Neural cell (in vitro differentiated cells): ENCODE results near the gene VGF. TPM values are rescaled to one million over a fixed set of nuclear protein-coding genes. Genes with fewer than 3 reads are reported as not detected.

ENCODE experiments used
- H2AFZ ChIP-seq: fragments of 200-600, 300-800 bp; sonication (generic), shearing (Covaris generic); 2 replicates; pipeline ENCODE4 v1.6.0; 2014; ENCODE audit warnings: low read depth, mild to moderate bottlenecking, antibody characterized with exemption, low read length, moderate library complexity
- H3F3A ChIP-seq: fragments of 200-600 bp; shearing (Covaris generic); 2 replicates; pipeline ENCODE4 v1.6.1; 2016; ENCODE audit warnings: mild to moderate bottlenecking, moderate library complexity, mixed read lengths, antibody characterized with exemption, low read length; ENCODE audit not compliant: insufficient read depth, poor library complexity, severe bottlenecking
- H3K27ac ChIP-seq: fragments of 200-600, 300-800 bp; sonication (generic), shearing (Covaris generic); 2 replicates; pipeline ENCODE4 v1.5.1; 2014; ENCODE audit warnings: mild to moderate bottlenecking, low read length, moderate library complexity
- H3K27me3 ChIP-seq: fragments of 300-800, 200-600 bp; sonication (generic), shearing (Covaris generic); 2 replicates; pipeline ENCODE4 v1.6.0; 2014; ENCODE audit warnings: mild to moderate bottlenecking, low read depth, low read length, moderate library complexity; ENCODE audit not compliant: insufficient read depth
- H3K36me3 ChIP-seq: fragments of 300-800, 200-600 bp; sonication (generic), shearing (Covaris generic); 2 replicates; pipeline ENCODE4 v1.5.1; 2014; ENCODE audit warnings: mild to moderate bottlenecking, antibody characterized with exemption, low read length, moderate library complexity; ENCODE audit not compliant: insufficient read depth
- H3K4me2 ChIP-seq: fragments of 300-800, 200-600 bp; sonication (generic), shearing (Covaris generic); 2 replicates; pipeline ENCODE4 v1.6.0; 2014; ENCODE audit warnings: mild to moderate bottlenecking, low read length
- H3K4me3 ChIP-seq: fragments of 300-800, 200-600 bp; sonication (generic), shearing (Covaris generic); 2 replicates; pipeline ENCODE4 v1.5.1; 2014; ENCODE audit warnings: mild to moderate bottlenecking, low read length, moderate library complexity
- H3K79me2 ChIP-seq: fragments of 200-600 bp; shearing (Covaris generic); replicated peaks from 2 replicates; pipeline ENCODE4 v1.6.0; 2014; ENCODE audit warnings: mild to moderate bottlenecking, low read length, moderate library complexity; ENCODE audit not compliant: insufficient read depth
- H3K9ac ChIP-seq: fragments of 300-800, 200-600 bp; sonication (generic), shearing (Covaris generic); 2 replicates; pipeline ENCODE4 v1.6.1; 2016; ENCODE audit warnings: mild to moderate bottlenecking, low read length, mixed read lengths
- H3K9me2 ChIP-seq: fragments of 200-600 bp; shearing (Covaris generic); 2 replicates; pipeline ENCODE4 v1.6.1; 2016; ENCODE audit warnings: mild to moderate bottlenecking, low read length, mixed read lengths; ENCODE audit not compliant: insufficient read depth
- H3K9me3 ChIP-seq: fragments of 200-600, 300-800 bp; sonication (generic), shearing (Covaris generic); 2 replicates; pipeline ENCODE4 v1.6.1; 2016; ENCODE audit warnings: mild to moderate bottlenecking, mixed run types, low read length, moderate library complexity, mixed read lengths
- H4K20me1 ChIP-seq: fragments of 200-600 bp; shearing (Covaris generic); 2 replicates; pipeline ENCODE4 v1.6.1; 2016; ENCODE audit warnings: mild to moderate bottlenecking, mixed run types; ENCODE audit not compliant: insufficient read depth
- EP300 ChIP-seq: fragments of 450-650 bp; conservative IDR thresholded peaks from 2 replicates; pipeline ENCODE4 v1.6.1; 2014; ENCODE audit warnings: antibody characterized with exemption, mild to moderate bottlenecking, moderate library complexity; ENCODE audit not compliant: poor library complexity, severe bottlenecking
- EZH2 ChIP-seq: fragments of 200-600, 300-800 bp; shearing (Covaris generic), sonication (generic); IDR thresholded peaks from 2 replicates; pipeline ENCODE4 v1.6.1; 2014; ENCODE audit warnings: antibody characterized with exemption, low read length, borderline replicate concordance, mild to moderate bottlenecking; ENCODE audit not compliant: insufficient read depth, poor library complexity, severe bottlenecking
- MXI1 ChIP-seq: fragments of 450-650 bp; conservative IDR thresholded peaks from 2 replicates; pipeline ENCODE4 v1.6.1; 2014; ENCODE audit warnings: antibody characterized with exemption, mild to moderate bottlenecking; ENCODE audit not compliant: poor library complexity, severe bottlenecking
- POLR2AphosphoS5 ChIP-seq: IDR thresholded peaks from 2 replicates; pipeline ENCODE4 v1.6.1; 2012
- RAD21 ChIP-seq: fragments of 450-650 bp; conservative IDR thresholded peaks from 2 replicates; pipeline ENCODE4 v1.6.1; 2014; ENCODE audit warnings: antibody characterized with exemption, mild to moderate bottlenecking, moderate library complexity
- SMC3 ChIP-seq: fragments of 450-650 bp; conservative IDR thresholded peaks from 2 replicates; pipeline ENCODE4 v1.6.1; 2014; ENCODE audit warnings: antibody characterized with exemption, mild to moderate bottlenecking, moderate library complexity; ENCODE audit not compliant: poor library complexity
- TAF1 ChIP-seq: IDR thresholded peaks from 2 replicates; pipeline ENCODE4 v1.6.1; 2012; ENCODE audit warnings: low read depth
- polyA plus RNA-seq: library from polyadenylated mRNA; depleted of rRNA; stranded (reverse); fragments of >200 nt; gene quantifications from 2 replicates; pipeline ENCODE4 v1.2.3, GENCODE V29; 2014
- TF ChIP-seq, protein P1 (sequence below): IDR thresholded peaks from 2 replicates; pipeline ENCODE4 v1.6.1; 2012; ENCODE audit warnings: borderline replicate concordance
- TF ChIP-seq, protein P2 (sequence below): fragments of 450-650 bp; IDR thresholded peaks from 2 replicates; pipeline ENCODE4 v1.5.1; 2014; ENCODE audit warnings: antibody characterized with exemption, mild to moderate bottlenecking, moderate library complexity; ENCODE audit not compliant: poor library complexity, severe bottlenecking

Gene VGF
- polyA plus RNA-seq, 1 donor from 2014 or later, result 39.3 TPM

DNA sequence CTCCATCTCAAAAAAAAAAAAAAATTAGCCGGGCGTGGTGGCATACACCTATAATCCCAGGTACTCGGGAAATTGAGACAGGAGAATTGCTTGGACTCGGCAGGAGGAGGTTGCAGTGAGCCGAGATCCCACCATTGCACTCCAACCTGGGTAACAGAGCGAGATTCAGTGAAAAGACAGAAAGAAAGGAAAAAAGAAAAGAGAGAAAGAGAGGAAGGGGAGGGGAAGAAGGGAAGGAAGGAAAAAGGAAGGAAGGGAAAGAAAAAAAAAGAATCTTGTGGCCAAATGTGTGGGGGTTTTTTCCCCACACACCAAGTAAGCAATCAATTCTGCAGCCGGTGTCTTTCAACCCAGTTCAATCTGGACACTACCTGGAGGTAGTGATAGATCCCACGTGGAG, 23.7 kb upstream of the VGF start:
- Histone ChIP-seq H3F3A (no peaks in the 10 kb centered on the region), H4K20me1 (no peaks in the 10 kb centered on the region), H3K9me2 (no peaks in the 10 kb centered on the region), H3K4me2 (no peak overlapping the region), H3K36me3 (no peaks in the 10 kb centered on the region), H2AFZ (no peak overlapping the region), H3K9ac (no peak overlapping the region), H3K79me2 (no peaks in the 10 kb centered on the region), H3K4me3 (no peak overlapping the region), H3K27me3 (no peaks in the 10 kb centered on the region), H3K27ac (no peak overlapping the region), H3K9me3 (no peaks in the 10 kb centered on the region)
- TF ChIP-seq, protein P1, sequence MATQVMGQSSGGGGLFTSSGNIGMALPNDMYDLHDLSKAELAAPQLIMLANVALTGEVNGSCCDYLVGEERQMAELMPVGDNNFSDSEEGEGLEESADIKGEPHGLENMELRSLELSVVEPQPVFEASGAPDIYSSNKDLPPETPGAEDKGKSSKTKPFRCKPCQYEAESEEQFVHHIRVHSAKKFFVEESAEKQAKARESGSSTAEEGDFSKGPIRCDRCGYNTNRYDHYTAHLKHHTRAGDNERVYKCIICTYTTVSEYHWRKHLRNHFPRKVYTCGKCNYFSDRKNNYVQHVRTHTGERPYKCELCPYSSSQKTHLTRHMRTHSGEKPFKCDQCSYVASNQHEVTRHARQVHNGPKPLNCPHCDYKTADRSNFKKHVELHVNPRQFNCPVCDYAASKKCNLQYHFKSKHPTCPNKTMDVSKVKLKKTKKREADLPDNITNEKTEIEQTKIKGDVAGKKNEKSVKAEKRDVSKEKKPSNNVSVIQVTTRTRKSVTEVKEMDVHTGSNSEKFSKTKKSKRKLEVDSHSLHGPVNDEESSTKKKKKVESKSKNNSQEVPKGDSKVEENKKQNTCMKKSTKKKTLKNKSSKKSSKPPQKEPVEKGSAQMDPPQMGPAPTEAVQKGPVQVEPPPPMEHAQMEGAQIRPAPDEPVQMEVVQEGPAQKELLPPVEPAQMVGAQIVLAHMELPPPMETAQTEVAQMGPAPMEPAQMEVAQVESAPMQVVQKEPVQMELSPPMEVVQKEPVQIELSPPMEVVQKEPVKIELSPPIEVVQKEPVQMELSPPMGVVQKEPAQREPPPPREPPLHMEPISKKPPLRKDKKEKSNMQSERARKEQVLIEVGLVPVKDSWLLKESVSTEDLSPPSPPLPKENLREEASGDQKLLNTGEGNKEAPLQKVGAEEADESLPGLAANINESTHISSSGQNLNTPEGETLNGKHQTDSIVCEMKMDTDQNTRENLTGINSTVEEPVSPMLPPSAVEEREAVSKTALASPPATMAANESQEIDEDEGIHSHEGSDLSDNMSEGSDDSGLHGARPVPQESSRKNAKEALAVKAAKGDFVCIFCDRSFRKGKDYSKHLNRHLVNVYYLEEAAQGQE, result no peak
- TF ChIP-seq EP300 (no peak), POLR2AphosphoS5 (no peak), RAD21 (no peak), TAF1 (no peak), SMC3 (no peak), EZH2 (no peak), MXI1 (no peak)
- TF ChIP-seq, protein P2, sequence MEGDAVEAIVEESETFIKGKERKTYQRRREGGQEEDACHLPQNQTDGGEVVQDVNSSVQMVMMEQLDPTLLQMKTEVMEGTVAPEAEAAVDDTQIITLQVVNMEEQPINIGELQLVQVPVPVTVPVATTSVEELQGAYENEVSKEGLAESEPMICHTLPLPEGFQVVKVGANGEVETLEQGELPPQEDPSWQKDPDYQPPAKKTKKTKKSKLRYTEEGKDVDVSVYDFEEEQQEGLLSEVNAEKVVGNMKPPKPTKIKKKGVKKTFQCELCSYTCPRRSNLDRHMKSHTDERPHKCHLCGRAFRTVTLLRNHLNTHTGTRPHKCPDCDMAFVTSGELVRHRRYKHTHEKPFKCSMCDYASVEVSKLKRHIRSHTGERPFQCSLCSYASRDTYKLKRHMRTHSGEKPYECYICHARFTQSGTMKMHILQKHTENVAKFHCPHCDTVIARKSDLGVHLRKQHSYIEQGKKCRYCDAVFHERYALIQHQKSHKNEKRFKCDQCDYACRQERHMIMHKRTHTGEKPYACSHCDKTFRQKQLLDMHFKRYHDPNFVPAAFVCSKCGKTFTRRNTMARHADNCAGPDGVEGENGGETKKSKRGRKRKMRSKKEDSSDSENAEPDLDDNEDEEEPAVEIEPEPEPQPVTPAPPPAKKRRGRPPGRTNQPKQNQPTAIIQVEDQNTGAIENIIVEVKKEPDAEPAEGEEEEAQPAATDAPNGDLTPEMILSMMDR, result no peak

DNA sequence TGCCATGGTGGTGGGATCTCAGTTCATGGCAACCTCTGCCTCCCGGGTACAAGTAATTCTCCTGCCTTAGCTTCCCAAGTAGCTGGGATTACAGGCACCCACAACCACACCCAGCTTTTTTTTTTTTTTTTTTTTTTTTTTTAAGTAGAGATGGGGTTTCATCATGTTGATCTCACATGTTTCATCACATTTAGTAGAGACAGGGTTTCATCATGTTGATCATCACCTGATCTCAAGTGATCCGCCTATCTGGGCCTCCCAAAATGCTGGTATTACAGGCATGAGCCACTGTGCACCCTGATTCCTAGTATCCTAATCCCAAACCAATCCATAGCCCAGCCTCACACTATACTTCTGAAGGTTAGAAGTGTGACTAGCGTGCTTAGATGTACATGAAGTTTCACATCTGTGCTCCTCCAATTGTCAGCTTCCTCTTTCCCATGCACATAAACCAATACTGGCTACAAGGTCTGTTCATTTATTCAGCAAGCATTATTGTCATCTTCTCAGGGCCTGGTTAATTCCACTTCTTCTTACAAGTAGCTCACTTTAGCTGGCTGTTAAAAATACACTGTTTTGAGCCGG, 21.6 kb upstream of the VGF start:
- H3K9me3 ChIP-seq, result no peaks in the 10 kb centered on the region
- no peaks in the 10 kb centered on the region for H3K27me3 ChIP-seq
- H3K36me3 ChIP-seq, result no peaks in the 10 kb centered on the region
- TF ChIP-seq, protein P2, result no peak
- TF ChIP-seq TAF1, result no peak
- TF ChIP-seq, protein P1, result no peak
- no peak for TF ChIP-seq POLR2AphosphoS5
- H3K79me2 ChIP-seq, result no peaks in the 10 kb centered on the region
- H3K9me2 ChIP-seq, result no peaks in the 10 kb centered on the region
- H3F3A ChIP-seq, result no peaks in the 10 kb centered on the region
- no peak overlapping the region for H2AFZ ChIP-seq
- H3K9ac ChIP-seq, result no peak overlapping the region
- no peaks in the 10 kb centered on the region for H4K20me1 ChIP-seq
- H3K4me3 ChIP-seq, result no peak overlapping the region
- H3K27ac ChIP-seq, result no peak overlapping the region
- no peak overlapping the region for H3K4me2 ChIP-seq
